ENCODE measurements around the gene KLC1. TPM values are rescaled to one million over a fixed set of nuclear protein-coding genes. Genes with fewer than 3 reads are reported as not detected.

Gene KLC1
- total RNA-seq, 1 experiment from 2014 or later, result 306 TPM

DNA sequence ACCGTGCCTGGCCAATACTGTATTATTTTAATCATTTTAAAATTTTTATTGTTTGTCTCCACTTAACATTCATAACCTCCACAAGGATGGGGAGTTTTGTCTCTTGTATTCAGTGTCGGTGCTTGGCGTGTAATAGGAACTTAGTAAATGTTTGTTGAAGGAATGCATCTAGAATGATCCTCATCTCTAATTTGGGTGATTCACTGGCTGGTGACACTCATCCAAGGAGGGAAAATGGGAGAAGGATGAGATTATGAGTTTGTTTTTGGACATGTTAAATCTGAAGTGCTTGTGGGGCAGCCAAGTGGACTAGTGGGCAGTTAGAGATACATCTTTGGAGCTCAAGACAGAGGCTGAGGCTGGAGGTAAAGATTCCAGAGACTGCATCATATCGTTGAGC is 5.1 kb downstream of the KLC1 start:
- H3K79me2 ChIP-seq (ENCODE audit: low read length), result peaks cover 99% of the 10 kb centered on the region
- ChIA-PET POLR2A (ENCODE audit: unreplicated experiment) (interaction anchor here (0.7 kb wide), 1 partner anchor 96 kb away, joined by 3 read pairs; no protein-coding TSS in a partner anchor), CTCF (no interaction called here)
- peaks cover 4% of the 10 kb centered on the region for H3F3A ChIP-seq (ENCODE audit: low read length, unreplicated experiment)
- H3K4me1 ChIP-seq (ENCODE audit: insufficient read depth, low read length), result peaks cover 22% of the 10 kb centered on the region
- H3K9me3 ChIP-seq (ENCODE audit: low read length), result no peaks in the 10 kb centered on the region
- BruUV-seq (replicated peaks), result no TSS peak
- no peak overlapping the region for H3K27ac ChIP-seq (ENCODE audit: low read length)
- ATAC-seq (peak; percentile 14), DNase-seq (peak; percentile 16)
- intact Hi-C loops (cut with micrococcal nuclease), result no loop called here
- H3K36me3 ChIP-seq (ENCODE audit: low read depth, low read length), result peaks cover 19% of the 10 kb centered on the region
- no peaks in the 10 kb centered on the region for H3K9me2 ChIP-seq (replicated peaks; ENCODE audit: low read length)
- H3K27me3 ChIP-seq (ENCODE audit: low read length), result no peaks in the 10 kb centered on the region
- TF ChIP-seq EZH2phosphoT487 (IDR thresholded peaks at IDR 0.05; ENCODE audit: borderline replicate concordance, low read length), result no peak
- TF ChIP-seq, protein P1, sequence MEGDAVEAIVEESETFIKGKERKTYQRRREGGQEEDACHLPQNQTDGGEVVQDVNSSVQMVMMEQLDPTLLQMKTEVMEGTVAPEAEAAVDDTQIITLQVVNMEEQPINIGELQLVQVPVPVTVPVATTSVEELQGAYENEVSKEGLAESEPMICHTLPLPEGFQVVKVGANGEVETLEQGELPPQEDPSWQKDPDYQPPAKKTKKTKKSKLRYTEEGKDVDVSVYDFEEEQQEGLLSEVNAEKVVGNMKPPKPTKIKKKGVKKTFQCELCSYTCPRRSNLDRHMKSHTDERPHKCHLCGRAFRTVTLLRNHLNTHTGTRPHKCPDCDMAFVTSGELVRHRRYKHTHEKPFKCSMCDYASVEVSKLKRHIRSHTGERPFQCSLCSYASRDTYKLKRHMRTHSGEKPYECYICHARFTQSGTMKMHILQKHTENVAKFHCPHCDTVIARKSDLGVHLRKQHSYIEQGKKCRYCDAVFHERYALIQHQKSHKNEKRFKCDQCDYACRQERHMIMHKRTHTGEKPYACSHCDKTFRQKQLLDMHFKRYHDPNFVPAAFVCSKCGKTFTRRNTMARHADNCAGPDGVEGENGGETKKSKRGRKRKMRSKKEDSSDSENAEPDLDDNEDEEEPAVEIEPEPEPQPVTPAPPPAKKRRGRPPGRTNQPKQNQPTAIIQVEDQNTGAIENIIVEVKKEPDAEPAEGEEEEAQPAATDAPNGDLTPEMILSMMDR (conservative IDR thresholded peaks at IDR 0.05; ENCODE audit: low read depth, low read length), result no peak
- no peak for TF ChIP-seq EZH2 (IDR thresholded peaks at IDR 0.05; ENCODE audit: low read length, unreplicated experiment)
- H2AFZ ChIP-seq (ENCODE audit: low read length), result no peak overlapping the region
- peaks cover 81% of the 10 kb centered on the region for H4K20me1 ChIP-seq (ENCODE audit: low read length)
- no peak overlapping the region for H3K9ac ChIP-seq (ENCODE audit: low read length)
- H3K4me3 ChIP-seq (ENCODE audit: low read length), result no peak overlapping the region
- H3K4me2 ChIP-seq (ENCODE audit: low read length), result no peak overlapping the region

DNA sequence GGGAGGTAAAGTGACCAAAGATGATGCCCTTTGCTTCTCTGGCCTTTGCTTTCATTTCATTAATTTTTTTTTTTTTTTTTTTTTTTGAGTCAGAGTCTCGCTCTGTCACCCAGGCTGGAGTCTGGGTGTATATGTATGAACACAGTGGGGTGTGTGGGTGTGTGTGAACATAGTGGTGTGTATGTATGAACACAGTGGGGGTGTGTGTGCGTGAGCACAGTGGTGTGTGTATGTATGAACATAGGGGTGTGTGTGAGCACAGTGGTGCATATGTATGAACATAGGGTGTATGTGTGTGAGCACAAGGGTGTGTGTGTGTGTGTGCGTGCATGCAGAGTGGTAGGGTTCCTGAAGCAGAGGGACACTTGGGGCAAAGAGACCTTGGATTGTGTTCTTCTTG is 9.6 kb downstream of the KLC1 start:
- Histone ChIP-seq H3F3A (ENCODE audit: low read length, unreplicated experiment) (no peaks in the 10 kb centered on the region), H3K4me1 (ENCODE audit: insufficient read depth, low read length) (peaks cover 13% of the 10 kb centered on the region), H3K9me2 (replicated peaks; ENCODE audit: low read length) (no peaks in the 10 kb centered on the region), H3K9me3 (ENCODE audit: low read length) (no peaks in the 10 kb centered on the region), H3K36me3 (ENCODE audit: low read depth, low read length) (peaks cover 16% of the 10 kb centered on the region), H3K27me3 (ENCODE audit: low read length) (no peaks in the 10 kb centered on the region), H3K9ac (ENCODE audit: low read length) (no peak overlapping the region), H2AFZ (ENCODE audit: low read length) (no peak overlapping the region), H3K27ac (ENCODE audit: low read length) (no peak overlapping the region), H3K4me2 (ENCODE audit: low read length) (no peak overlapping the region), H3K79me2 (ENCODE audit: low read length) (peaks cover 99% of the 10 kb centered on the region), H4K20me1 (ENCODE audit: low read length) (peaks cover 72% of the 10 kb centered on the region), H3K4me3 (ENCODE audit: low read length) (no peak overlapping the region)
- intact Hi-C loops (cut with micrococcal nuclease), result no loop called here
- POLR2A ChIA-PET (ENCODE audit: unreplicated experiment), result no interaction called here
- no TSS peak for BruUV-seq (replicated peaks)
- CTCF ChIA-PET, result interaction anchor here (0.7 kb wide), 1 partner anchor 16 kb away, joined by 3 read pairs; no protein-coding TSS in a partner anchor
- ATAC-seq, result no peak
- TF ChIP-seq EZH2 (IDR thresholded peaks at IDR 0.05; ENCODE audit: low read length, unreplicated experiment), result no peak
- TF ChIP-seq EZH2phosphoT487 (IDR thresholded peaks at IDR 0.05; ENCODE audit: borderline replicate concordance, low read length), result no peak
- TF ChIP-seq, protein P1 (conservative IDR thresholded peaks at IDR 0.05; ENCODE audit: low read depth, low read length), result no peak
- DNase-seq, result no peak

DNA sequence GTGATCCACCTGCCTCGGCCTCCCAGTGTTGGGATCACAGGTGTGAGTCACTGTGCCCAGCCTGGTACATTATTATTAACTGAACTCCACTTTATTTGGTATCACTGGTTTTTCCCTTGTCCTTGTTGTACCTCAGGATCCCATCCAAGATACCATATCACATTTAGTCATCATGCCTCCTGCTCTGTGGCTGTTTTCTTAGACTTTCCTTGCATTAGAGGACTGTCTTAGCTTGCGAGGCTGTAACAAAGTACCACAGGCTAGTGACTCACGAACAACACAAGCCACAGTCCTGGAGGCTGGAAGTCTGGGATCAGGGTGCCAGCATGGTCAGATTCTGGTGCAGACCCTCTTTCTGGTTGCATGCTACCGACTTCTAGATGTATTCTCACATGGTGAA is 12.2 kb downstream of the KLC1 start:
- intact Hi-C loops (cut with micrococcal nuclease), result no loop called here
- Histone ChIP-seq H3K4me2 (ENCODE audit: low read length) (no peak overlapping the region), H3K4me1 (ENCODE audit: insufficient read depth, low read length) (peaks cover 2% of the 10 kb centered on the region), H3K36me3 (ENCODE audit: low read depth, low read length) (peaks cover 8% of the 10 kb centered on the region), H3K9ac (ENCODE audit: low read length) (no peak overlapping the region), H2AFZ (ENCODE audit: low read length) (no peak overlapping the region), H3K27ac (ENCODE audit: low read length) (no peak overlapping the region), H3K27me3 (ENCODE audit: low read length) (no peaks in the 10 kb centered on the region), H3K4me3 (ENCODE audit: low read length) (no peak overlapping the region), H3K9me3 (ENCODE audit: low read length) (no peaks in the 10 kb centered on the region), H3K9me2 (replicated peaks; ENCODE audit: low read length) (no peaks in the 10 kb centered on the region), H3K79me2 (ENCODE audit: low read length) (peaks cover 100% of the 10 kb centered on the region), H3F3A (ENCODE audit: low read length, unreplicated experiment) (no peaks in the 10 kb centered on the region), H4K20me1 (ENCODE audit: low read length) (peaks cover 64% of the 10 kb centered on the region)
- ChIA-PET POLR2A (ENCODE audit: unreplicated experiment) (no interaction called here), CTCF (no interaction called here)
- DNase-seq (peak; percentile 64), ATAC-seq (peak; percentile 83)
- TF ChIP-seq EZH2phosphoT487 (IDR thresholded peaks at IDR 0.05; ENCODE audit: borderline replicate concordance, low read length), result no peak
- no peak for TF ChIP-seq EZH2 (IDR thresholded peaks at IDR 0.05; ENCODE audit: low read length, unreplicated experiment)
- TF ChIP-seq, protein P1 (conservative IDR thresholded peaks at IDR 0.05; ENCODE audit: low read depth, low read length), result no peak
- no TSS peak for BruUV-seq (replicated peaks)

All from PC-3 (cell line).